Measurements from ENCODE around the gene SOAT1.
"Not testable (repeated sequence)": the region's sequence is repeated elsewhere in the genome, so short reads cannot be mapped to it uniquely, and the experiment has no call there.

SOAT1 gene

GRCh38 chr1:179310291-179310690 lies 16.7 kb downstream of the SOAT1 start:
- no peak for DNase-seq

DNA sequence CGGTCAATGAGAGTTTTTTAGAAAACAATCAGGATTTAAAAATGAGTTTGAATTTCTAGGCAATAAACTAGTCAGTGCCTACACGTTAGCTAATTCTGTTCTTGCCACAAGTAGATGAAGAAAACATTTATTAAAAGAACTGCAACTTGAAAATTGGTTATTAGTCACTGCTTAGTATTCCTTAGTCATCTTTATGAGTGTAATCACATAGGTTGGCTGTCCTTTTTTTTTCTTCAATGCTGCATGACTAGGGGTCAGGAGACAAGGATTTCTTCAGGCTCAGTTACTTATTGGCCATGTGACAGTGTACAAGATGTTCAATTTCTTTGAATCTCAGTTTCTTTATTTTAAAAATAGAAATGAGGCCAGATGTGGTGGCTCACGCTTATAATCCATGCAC lies 17.1 kb downstream of the SOAT1 start:
- DNase-seq: no peak

DNA sequence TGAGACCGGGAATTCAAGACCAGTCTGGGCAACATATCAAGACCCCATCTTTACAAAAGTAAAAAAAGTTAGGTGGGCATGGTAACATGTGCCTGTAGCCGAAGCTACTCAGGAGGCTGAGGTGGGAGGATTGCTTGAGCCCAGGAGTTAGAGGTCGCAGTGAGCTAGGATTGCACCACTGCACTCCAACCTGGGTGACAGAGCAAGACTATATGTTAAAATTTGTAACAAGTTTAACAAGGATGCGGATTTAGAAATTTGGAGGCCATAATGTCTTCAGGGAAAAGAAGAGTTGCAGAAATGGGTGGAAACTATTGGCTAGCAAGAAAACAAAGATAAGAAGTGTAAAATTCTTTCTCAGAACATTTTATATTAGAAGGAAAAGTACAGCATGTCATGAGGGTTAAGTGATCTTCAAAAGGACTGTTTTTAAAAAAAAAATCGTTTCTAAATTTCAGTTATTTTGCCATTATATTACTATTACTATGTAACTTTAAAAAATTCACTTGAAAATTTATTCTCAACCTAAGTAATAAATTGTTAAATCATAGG lies 17.6 kb downstream of the SOAT1 start:
- no peak for DNase-seq

- DNase-seq: no peak
Observed at GRCh38 chr1:179313004-179313403, 19.4 kb downstream of the SOAT1 start.

DNA sequence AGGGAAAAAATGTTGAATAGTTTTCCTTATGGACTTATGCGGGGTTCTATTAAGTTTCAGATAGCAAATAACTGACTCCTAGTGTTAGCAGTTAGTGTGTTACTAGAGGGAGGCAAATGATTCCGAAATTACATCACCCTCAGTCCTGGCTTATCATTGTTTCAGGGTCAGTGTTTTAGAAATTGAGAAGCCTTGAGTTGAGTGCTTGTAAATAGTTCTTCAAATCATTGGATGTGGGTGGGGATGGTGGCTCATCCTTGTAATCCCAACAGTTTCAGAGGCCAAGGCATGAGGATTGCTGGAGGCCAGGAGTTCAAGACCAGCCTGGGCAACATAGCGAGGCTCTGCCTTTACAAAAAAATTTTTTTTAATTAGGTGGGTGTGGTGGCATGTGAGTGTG lies 21.3 kb downstream of the SOAT1 start:
- no peak for DNase-seq

DNA sequence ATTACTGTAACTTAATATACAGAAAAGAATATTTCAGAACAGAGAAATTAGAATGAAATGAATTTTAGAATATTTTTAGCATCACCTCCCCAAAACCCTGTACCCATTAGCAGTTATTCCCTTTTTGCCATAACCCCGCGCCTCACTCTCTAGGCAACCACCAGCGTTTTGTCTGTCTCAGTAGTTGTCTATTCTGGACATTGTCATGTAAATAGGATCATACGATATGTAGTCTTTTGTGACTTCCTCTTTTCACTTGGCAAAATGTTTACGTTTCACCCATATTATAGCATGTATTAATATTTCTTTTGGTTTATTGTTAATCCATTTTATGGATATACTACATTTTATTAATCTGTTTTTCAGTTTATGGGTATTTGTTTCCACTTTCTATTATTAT lies 24.9 kb downstream of the SOAT1 start:
- DNase-seq: no peak

GRCh38 chr1:179321533-179322216 lies 28.1 kb downstream of the SOAT1 start:
- no peak for DNase-seq

GRCh38 chr1:179322557-179322956 lies 29.0 kb downstream of the SOAT1 start:
- DNase-seq: no peak

- no peak for DNase-seq
Observed at GRCh38 chr1:179323436-179323835, 29.8 kb downstream of the SOAT1 start.

DNA sequence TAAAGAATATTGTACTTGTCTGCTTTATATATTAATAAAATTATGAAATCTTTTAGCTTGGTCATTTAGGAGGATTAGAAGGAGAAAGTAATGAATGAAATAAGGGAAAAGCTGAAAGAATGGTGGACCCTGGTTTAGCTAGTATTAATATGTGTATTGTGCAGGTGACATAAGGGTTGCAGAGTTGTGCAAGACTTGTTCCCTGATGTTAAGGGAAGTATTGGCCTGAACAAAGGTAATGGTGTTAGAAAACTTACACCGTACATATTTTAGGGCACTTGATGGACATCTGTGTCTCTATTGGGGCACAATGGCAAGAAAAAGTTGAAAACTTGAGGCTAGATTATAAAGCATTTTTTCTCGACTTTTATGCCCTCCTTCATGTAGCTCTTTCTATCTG lies 32.2 kb downstream of the SOAT1 start:
- DNase-seq: no peak

DNA sequence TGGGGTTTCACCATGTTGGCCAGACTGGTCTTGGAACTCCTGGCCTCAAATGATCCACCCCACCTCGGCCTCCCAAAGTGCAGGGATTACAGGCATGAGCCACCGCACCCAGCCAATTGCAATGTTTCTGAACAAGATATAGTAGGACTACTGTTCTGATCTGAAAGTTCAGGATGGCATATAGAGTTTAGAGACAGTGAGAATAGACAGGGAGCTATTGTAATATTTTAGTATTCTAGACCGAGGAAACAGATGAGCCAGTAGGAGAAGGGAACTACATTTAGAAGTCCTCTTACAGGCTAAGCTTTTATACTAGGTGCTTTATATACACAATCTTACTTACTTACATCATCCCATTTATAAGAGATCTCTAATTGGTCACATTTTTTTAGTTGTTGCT lies 33.1 kb downstream of the SOAT1 start:
- no peak for DNase-seq

GRCh38 chr1:179327196-179327595 lies 33.6 kb downstream of the SOAT1 start:
- DNase-seq: no peak

GRCh38 chr1:179327679-179328078 lies 34.1 kb downstream of the SOAT1 start:
- DNase-seq: no peak

GRCh38 chr1:179329862-179330261 lies 36.3 kb downstream of the SOAT1 start:
- no peak for DNase-seq

DNA sequence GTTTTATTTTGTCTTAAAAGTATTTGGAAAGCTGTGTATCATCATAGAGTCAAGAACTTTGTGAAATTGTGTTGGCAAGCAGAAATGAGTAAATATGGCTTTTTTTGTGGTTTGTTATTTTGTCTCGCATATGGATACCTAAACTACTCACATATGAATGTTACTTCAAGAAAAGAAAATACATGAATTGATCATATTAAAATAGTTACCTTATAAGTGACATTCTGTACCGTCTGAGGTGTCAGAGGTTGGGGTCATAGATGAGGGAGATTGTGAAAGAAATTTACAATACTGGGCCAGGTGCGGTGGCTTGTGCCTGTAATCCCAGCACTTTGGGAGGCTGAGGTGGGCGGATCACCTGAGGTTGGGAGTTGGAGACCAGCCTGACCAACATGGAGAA lies 40.8 kb downstream of the SOAT1 start:
- no peak for DNase-seq

DNA sequence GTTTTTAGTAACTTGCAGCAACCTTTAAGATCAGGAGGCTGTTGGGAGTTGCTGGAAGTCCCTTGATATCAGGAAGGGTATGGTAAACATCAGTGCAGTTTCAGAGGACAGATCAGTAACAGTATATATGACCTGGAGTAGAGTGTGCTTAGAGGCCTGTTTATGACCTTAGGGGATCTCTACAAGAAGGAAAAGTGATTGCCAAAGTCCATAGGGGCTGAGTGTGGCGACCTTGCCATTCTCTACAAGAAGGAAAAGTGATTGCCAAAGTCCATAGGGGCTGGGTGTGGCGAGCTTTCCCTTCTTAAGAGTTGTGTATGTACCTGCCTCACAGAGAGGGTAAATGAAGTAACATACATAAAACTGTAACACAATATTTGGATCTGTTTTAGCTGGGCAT lies 43.7 kb downstream of the SOAT1 start:
- no peak for DNase-seq

DNA sequence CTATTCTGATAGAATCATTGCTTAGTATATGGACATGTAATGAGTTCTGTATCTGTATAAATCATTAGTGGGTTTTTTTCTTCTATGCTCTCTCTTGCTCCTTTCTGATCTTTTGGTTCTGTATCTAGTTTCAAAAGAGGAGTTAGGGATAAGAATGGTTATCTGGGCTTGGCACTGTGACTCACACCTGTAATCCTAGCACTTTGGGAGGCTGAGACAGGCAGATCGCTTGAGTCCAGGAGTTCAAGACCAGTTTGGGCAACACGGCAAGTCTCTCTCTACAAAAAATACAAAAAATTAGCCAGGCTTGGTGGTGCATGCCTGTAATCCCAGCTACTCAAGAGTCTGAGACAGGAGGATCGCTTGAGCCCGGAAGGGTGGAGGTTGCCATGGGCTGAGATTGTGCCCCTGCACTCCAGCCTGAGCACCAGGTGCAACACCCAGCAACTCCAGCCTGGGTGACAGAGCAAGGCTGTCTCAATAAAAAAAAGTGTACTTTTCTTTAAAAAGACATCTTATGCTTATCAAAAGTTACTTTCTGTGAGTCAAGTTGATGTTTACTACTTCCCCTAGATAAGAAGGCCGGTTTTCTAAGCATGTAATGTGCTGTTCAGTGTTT lies 44.5 kb downstream of the SOAT1 start:
- no peak for DNase-seq

DNA sequence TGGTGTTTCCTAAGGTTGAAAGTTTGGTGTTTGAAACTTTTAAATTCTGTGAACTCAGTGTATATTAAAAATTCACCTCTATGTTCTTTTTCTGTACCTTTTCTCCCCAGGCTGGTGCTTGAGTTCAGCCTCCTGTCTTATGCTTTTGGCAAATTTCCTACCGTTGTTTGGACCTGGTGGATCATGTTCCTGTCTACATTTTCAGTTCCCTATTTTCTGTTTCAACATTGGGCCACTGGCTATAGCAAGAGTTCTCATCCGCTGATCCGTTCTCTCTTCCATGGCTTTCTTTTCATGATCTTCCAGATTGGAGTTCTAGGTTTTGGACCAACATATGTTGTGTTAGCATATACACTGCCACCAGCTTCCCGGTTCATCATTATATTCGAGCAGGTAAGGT lies 47.3 kb downstream of the SOAT1 start:
- DNase-seq: no peak

DNA sequence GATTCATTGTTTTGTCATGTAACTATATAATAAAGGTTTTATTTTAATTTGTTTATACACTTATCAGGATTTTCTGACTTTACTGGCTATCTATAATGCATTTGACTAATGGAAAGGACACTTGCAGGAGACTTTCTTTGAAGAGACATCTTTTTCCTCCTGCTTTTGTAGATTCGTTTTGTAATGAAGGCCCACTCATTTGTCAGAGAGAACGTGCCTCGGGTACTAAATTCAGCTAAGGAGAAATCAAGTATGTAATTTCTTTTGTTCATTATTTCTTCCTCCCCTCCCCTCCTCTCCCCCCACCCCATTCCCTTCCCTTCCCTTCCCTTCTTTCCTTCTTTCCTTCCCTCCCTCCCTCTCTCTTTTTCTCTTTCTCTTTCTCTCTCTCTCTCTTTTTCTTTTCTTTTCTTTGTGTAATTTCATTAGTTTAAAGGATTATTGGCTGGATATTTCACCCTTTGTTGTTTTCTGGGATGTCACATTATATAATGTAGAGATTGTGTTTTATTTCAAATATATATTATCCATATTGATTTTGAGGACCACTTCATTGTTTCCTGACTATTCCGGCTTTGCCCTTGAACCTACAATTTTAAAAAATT lies 48.4 kb downstream of the SOAT1 start:
- DNase-seq: no peak

- no peak for DNase-seq
Observed at GRCh38 chr1:179342740-179343404, 49.3 kb downstream of the SOAT1 start.

GRCh38 chr1:179351281-179351680 lies 57.7 kb downstream of the SOAT1 start:
- no peak for DNase-seq

DNA sequence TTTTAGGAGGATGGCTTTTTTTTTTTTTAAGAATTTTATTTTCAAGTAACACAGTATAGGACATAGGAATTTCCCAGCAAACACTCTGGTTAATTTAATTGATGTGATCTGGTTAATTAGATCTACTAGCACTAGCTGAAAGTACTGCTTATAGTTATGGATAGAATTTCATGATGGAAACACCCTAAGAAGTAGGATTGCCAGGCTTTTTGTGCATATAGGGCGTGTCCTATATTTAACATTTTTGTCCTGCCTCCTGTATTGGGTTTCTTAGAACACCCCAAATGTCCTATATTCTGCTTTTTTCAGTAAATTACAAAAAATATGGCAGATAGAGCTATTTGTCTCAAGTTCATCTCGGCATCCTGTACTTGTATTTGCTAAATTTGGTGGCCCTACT lies 58.6 kb downstream of the SOAT1 start:
- no peak for DNase-seq

GRCh38 chr1:179353546-179353945 lies 59.9 kb downstream of the SOAT1 start:
- DNase-seq: no peak

GRCh38 chr1:179361631-179362030 lies 68.0 kb downstream of the SOAT1 start:
- DNase-seq: not testable (repeated sequence)
